Activated T-cell treated with anti-CD3 and anti-CD28 coated beads for 24 hours (primary cell): Measurements from ENCODE around the gene TEAD3.

Experiments used
- DNase-seq: peaks from one replicate; pipeline ENCODE4 v3.0.0-alpha.2; 2020; ENCODE audit warnings: low read depth

TEAD3 gene

DNA sequence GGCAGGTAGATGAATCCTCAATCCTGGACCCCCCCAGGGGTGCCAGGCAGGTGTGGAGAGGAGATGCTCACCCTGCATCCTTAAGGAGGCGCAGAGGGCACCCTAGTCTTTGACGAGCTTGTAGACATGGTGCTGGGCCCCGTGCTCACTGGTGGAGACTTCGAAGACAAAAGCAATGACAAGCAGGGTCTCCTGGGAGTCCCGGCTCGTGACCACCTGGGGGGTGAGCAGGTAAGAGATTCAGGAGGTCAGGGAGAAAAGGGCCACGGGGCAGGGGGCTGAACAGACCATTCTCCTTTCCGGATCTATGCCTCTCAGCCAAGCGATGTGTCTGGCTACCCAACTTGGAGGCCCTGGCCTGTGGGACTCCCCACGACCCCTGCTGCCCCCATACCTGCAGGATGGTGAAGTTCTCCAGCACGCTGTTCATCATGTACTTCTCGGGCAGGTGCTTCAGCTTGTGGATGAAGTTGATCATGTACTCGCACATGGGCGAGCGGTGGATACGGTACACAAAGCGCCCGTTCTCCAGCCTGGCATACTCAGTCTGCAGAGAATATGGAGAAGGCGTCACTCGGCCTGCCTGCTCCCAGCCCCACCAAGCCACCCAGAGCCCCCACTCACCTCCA, 21.8 kb downstream of the TEAD3 start:
- no peak for DNase-seq

DNA sequence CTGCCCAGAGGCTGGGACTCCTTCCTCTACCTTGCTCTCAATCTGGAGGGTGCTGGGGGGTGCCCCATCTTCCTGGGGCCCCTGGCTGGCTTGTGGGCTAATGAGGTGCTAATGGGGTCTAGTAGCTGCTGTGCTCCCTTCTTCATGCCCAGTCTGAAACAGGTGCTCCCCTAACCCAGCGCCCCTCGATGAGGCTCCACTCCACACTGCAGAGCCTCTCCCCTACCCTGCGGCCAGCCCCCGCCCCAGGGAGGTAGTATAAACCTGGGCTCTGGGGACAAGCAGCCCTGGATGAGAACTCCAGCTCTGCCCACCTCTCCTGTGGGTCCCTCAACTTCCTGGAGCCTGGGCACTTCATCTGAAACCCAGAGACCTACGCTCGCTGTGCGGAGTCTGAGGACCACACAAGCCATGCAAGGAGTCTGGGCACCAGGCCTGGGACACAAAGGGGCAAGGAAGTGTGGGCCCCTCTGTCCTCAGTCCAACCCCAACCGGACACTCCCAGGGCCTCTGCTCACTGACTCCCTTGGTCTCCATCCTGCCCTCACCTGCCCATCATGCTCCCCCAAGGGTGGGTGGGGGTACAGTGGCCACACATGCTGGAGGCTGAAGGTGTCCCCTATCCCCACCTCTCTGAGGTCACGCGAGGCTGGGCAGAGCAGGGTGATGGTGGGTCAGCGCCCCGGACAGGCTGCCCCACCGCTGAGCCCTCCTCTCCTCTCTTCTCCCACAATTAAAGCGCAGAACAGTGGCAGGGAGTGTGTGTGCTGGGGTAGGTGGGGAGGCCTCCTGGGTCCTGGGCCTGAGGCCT, 22.5 kb downstream of the TEAD3 start:
- no peak for DNase-seq

DNA sequence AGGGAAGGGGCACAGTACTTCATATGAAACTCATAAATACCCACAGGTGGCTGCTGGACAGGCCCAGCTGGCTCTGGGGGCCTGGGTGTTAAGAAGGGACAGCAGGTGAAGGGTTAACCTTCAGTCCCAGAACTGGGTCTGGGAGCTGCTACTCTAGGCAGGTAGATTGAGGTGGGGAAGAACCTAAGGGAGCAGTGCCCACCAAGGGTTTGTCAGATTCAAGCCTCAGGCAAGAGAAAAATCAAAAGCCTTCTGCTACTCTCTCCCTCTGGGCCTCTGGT, 23.1 kb downstream of the TEAD3 start:
- no peak for DNase-seq

DNA sequence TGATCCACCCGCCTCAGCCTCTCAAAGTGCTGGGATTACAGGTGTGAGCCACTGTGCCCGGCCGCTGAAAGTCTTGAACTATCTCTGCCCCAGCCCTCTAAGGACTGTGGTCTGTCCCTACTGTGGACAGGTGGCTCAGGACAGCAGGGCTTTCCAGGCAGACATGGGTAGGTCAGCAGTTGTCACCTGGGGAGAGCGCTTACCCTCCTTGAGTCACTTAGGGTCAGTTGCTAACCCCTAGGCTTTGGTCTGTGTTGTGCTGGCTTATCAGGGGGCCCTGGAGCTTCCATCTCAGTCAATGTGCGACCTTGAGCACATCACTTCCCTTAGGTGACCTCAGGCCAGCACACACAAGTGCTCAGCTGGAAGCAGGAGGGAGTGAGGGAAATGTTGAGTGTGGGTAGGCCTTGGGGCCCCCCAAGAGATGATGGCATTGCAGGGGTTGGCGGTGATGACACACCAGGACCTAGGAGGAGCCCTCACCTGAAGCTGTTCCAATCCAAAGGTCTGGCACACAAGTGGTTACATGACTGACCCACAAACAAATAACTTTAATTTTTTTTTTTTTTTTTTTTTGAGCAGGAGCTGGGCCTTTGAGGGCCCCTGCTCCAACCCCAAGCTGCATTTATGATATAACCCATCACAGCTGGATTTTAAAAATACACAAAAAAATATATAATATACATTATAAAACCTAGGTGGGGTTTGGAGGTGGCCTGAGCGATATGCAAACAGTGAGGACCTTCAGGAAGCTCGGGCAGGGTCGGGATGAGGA, 23.6 kb downstream of the TEAD3 start:
- DNase-seq, result no peak

- no peak for DNase-seq
These were observed 25.0 kb downstream of the TEAD3 start for GRCh38 chr6:35471836-35472345.

DNA sequence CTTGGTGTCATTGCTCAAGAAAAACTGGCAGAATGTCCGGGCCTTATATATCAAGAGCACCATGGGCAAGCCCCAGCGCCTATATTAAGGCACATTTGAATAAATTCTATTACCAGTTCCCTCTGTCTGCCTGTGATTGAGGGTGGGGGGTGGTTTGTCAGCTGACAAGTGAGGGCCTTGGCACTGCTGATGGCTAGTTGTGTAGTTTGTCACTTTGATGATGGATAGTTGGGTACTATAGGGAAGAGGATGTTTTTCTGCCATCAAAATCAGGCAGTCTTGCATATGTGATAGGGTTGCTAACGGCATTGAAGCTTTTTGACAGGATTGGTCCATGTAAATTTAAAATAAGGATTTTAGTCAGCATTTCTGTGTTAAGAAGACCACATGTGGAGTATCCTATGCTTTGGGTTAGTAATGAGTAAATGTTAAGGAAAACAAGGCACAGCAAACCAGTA, 26.2 kb downstream of the TEAD3 start:
- DNase-seq, result no peak

DNA sequence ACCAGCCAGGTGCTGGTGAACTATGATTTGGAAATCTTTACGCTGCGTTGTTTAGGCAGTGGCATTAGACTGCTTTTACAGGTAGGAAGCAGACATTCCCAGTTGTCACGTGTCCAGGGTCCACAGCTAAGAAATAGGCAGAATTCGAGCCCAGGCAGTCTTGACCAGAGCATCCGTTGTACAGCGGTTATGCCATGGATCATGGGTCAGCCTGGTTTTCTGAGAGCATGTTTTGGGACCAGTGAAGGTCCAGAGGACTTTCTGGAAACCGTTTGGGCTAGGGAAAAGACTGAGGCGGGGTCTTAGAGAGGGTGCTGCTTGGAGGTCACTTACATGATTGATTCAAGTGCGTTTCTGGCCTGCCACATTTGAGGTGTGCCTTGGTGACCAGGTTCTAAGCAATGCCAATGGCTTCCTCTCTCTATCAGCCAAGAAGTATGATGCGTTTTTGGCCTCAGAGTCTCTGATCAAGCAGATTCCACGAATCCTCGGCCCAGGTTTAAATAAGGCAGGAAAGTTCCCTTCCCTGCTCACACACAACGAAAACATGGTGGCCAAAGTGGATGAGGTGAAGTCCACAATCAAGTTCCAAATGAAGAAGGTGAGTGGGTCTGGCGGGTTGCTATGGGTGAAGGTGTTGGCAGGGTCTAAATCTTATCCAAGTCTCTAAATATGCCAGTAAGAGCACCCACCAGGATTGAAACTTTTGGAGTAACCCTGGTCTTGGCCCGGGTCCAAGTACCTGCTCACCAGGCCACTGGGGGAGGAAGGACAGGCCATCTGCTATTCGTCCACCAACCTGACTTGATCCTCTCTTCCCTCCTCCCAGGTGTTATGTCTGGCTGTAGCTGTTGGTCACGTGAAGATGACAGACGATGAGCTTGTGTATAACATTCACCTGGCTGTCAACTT, 26.9 kb downstream of the TEAD3 start:
- no peak for DNase-seq

GRCh38 chr6:35468980-35469750, 27.7 kb downstream of the TEAD3 start:
- DNase-seq, result no peak

- DNase-seq, result peak; percentile 94
These were observed 28.5 kb downstream of the TEAD3 start, which contains the start of gene RPL10A for GRCh38 chr6:35468181-35468979. RPL10A (plus strand) TSS chr6:35468401; CDS start chr6:35468435, 34 bp downstream.

- no peak for DNase-seq
These were observed 31.2 kb downstream of the TEAD3 start for GRCh38 chr6:35465646-35466045.

- no peak for DNase-seq
These were observed 33.6 kb downstream of the TEAD3 start for GRCh38 chr6:35463292-35463691.

- DNase-seq, result no peak
These were observed 35.6 kb downstream of the TEAD3 start for GRCh38 chr6:35461270-35461669.

DNA sequence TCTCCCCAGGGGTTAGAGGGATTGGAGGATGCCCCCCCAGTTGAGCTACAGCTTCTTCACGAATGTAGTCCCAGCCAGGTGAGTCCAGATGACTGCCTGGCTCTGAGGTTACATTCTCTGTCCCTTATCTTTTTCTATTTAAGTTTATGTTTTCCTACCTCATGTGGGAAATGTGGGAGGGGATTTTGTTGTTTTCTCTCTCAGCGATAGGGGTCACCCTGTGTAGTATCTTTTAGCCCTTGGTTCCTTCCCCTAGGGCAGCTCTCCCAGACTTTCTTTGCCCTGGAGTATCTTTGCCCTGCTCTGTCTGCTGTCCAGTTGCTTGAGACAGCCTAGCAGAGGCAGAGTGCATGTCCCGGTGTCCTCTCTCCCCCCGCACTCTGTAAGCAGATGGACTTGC, 39.0 kb downstream of the TEAD3 start:
- no peak for DNase-seq

DNA sequence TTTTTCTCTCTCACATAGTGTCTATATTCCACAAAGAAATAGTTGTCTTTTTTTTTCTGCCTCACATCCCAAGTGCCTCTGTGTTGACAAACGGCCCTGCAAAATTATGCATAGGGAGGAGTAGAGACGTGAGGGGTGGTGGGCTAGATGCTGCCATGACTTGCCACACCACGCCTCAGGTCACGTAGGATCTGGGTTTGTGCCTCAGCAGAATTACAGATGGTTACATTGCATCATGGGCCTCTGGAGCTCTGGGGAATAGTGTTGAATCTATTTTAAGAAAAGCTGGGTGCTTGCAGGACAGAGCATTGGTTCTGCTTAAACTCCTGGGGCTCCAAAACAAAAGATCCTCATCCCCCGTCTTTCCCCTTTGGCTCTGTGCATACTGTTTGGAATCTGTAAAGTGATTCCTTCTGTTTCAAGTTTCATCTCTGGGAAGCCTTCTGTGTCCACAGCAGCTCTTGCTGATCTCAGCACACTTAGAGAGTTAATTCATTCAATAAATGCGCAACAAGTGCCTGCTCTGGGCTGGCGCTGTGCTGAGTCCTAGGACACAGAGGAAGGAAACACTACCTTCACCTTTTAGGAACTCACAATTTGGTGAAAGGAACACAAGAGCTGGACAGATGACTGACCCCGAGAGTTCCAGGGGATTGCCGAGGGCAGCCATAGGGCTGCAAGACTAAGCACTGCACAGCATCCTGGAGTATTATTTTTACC, 42.3 kb downstream of the TEAD3 start:
- DNase-seq, result no peak

DNA sequence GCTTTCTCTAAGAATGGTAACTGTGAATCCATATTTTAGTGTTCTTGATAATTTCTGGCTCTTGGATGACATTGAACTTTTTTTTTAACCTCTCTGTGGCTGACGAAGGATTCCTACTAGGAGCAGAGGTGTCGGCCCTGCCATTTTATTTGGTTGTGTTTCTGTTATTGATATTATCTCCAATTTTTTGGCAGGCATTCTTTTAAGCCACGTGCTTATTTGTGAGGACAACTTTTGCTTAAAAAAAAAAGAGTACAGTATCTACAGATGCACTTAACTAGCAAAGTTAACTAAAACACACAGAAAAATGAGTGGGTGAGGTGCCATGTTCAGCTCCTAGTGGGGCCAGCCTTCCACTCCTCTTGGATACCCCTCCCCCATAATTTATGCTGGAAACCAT, 43.6 kb downstream of the TEAD3 start:
- DNase-seq, result no peak

GRCh38 chr6:35452183-35453090, 44.4 kb downstream of the TEAD3 start, which contains the start of gene FANCE:
FANCE (plus strand) TSS chr6:35452338; CDS start chr6:35452546, 208 bp downstream.
- peak; percentile 89 for DNase-seq

- no peak for DNase-seq
These were observed 45.3 kb downstream of the TEAD3 start for GRCh38 chr6:35451354-35452182.
